ENCODE results near the gene FA2H. TPM values are rescaled to one million over a fixed set of nuclear protein-coding genes. Genes with fewer than 3 reads are reported as not detected.
A peak's percentile ranks its signal among the peaks of the same experiment; 100 is the strongest.

The FA2H gene
- total RNA-seq, 1 donor from 2014 or later = 3.3 TPM

- no peak for TF ChIP-seq CTCF (IDR thresholded peaks at IDR 0.05; ENCODE audit: unreplicated experiment)
- H3K9me3 Mint-ChIP-seq (ENCODE audit: low read depth) = no peaks in the 10 kb centered on the region
These were observed 2.3 kb upstream of the FA2H start for GRCh38 chr16:74776926-74777325.

GRCh38 chr16:74775255-74775654 lies 635 bp upstream of the FA2H start:
- Mint-ChIP-seq H3K36me3 (ENCODE audit: insufficient read depth) (no peaks in the 10 kb centered on the region), H3K4me3 (ENCODE audit: low read depth) (peak overlapping the region; percentile 71), H3K4me1 (ENCODE audit: low read depth) (peaks cover 5% of the 10 kb centered on the region), H3K9me3 (ENCODE audit: low read depth) (no peaks in the 10 kb centered on the region), H3K27me3 (peaks cover 24% of the 10 kb centered on the region), H3K27ac (no peak overlapping the region)
- DNase-seq (ENCODE audit: low spot score, unreplicated experiment) = no peak
- TF ChIP-seq CTCF (IDR thresholded peaks at IDR 0.05; ENCODE audit: unreplicated experiment) = no peak

More at GRCh38 chr16:74776926-74777325, 2.3 kb upstream of the FA2H start:
- DNase-seq (ENCODE audit: low spot score, unreplicated experiment) = no peak
- H3K27ac Mint-ChIP-seq = no peak overlapping the region
- H3K4me1 Mint-ChIP-seq (ENCODE audit: low read depth) = peaks cover 5% of the 10 kb centered on the region
- no peak overlapping the region for H3K4me3 Mint-ChIP-seq (ENCODE audit: low read depth)
- H3K36me3 Mint-ChIP-seq (ENCODE audit: insufficient read depth) = no peaks in the 10 kb centered on the region
- peaks cover 19% of the 10 kb centered on the region for H3K27me3 Mint-ChIP-seq

- peak overlapping the region; percentile 56 for H3K27ac Mint-ChIP-seq
- H3K36me3 Mint-ChIP-seq (ENCODE audit: insufficient read depth) = no peaks in the 10 kb centered on the region
- peaks cover 5% of the 10 kb centered on the region for H3K4me1 Mint-ChIP-seq (ENCODE audit: low read depth)
- H3K9me3 Mint-ChIP-seq (ENCODE audit: low read depth) = no peaks in the 10 kb centered on the region
- H3K27me3 Mint-ChIP-seq = peaks cover 24% of the 10 kb centered on the region
- H3K4me3 Mint-ChIP-seq (ENCODE audit: low read depth) = peak overlapping the region; percentile 76
- no peak for DNase-seq (ENCODE audit: low spot score, unreplicated experiment)
- no peak for TF ChIP-seq CTCF (IDR thresholded peaks at IDR 0.05; ENCODE audit: unreplicated experiment)
These were observed 986 bp downstream of the FA2H start for GRCh38 chr16:74773446-74774222.

- no peak overlapping the region for H3K4me3 Mint-ChIP-seq (ENCODE audit: low read depth)
- H3K4me1 Mint-ChIP-seq (ENCODE audit: low read depth) = peaks cover 5% of the 10 kb centered on the region
- DNase-seq (ENCODE audit: low spot score, unreplicated experiment) = no peak
- H3K27ac Mint-ChIP-seq = no peak overlapping the region
- H3K9me3 Mint-ChIP-seq (ENCODE audit: low read depth) = no peaks in the 10 kb centered on the region
- no peak for TF ChIP-seq CTCF (IDR thresholded peaks at IDR 0.05; ENCODE audit: unreplicated experiment)
- H3K27me3 Mint-ChIP-seq = peaks cover 33% of the 10 kb centered on the region
- H3K36me3 Mint-ChIP-seq (ENCODE audit: insufficient read depth) = no peaks in the 10 kb centered on the region
These were observed 2.8 kb downstream of the FA2H start for GRCh38 chr16:74771656-74772315.

- Mint-ChIP-seq H3K4me1 (ENCODE audit: low read depth) (peaks cover 5% of the 10 kb centered on the region), H3K27ac (no peak overlapping the region), H3K27me3 (peaks cover 30% of the 10 kb centered on the region), H3K4me3 (ENCODE audit: low read depth) (no peak overlapping the region), H3K36me3 (ENCODE audit: insufficient read depth) (no peaks in the 10 kb centered on the region), H3K9me3 (ENCODE audit: low read depth) (no peaks in the 10 kb centered on the region)
- no peak for TF ChIP-seq CTCF (IDR thresholded peaks at IDR 0.05; ENCODE audit: unreplicated experiment)
- no peak for DNase-seq (ENCODE audit: low spot score, unreplicated experiment)
These were observed 3.6 kb downstream of the FA2H start for GRCh38 chr16:74770831-74771526.
